Activated naive CD4-positive, alpha-beta T cell treated with Interleukin-2 at 50 U/mL for 16 hours (primary cell): ENCODE measurements around the gene TNFAIP3.

Source experiments
- DNase-seq: peaks from one replicate; pipeline ENCODE4 v3.0.0-alpha.2; 2020

The TNFAIP3 gene

GRCh38 chr6:137866200-137866913 lies 702 bp upstream of the TNFAIP3 start:
- DNase-seq, result no peak

DNA sequence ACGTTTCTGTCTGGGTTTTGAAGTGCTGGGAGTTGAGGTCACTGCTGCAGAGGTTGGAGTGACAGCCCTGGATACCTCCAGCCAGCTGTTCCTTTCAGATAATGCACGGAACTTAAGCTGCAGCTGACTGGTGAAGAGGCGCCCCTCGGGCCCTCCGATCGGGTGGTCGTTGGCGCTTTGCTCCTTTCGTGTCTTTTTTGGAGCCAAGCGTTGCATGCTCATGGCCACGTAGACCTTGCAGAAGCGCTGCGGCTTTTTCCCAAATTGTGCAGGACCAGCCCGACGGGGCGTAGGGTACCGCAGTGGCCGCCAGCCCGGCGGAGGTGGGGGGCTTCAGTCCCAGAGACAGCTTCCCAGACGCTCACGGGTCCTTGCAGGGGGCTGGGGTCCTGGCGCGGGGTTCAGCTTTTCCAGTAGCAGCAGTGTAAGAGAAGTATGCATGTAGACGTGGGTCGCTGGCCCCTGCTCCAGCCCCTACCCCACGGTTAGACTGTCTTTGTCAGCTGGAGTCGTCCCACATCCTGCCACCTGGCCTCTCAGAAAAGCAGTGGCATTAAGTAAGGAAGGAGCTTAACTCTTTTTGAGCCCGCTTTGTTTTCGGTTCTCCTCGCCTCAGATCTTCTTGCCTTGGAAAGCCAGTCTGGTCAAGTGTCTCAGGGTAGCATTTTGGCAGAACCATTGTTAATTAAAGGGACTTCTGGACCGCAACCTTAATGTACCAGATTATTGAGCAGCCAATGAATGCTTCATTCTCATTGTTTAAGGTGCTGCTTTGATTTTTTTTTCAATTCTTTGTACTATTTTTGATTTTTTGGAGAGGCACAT lies 838 bp downstream of the TNFAIP3 start:
- peak; percentile 44 for DNase-seq

GRCh38 chr6:137868721-137869548 lies 1.9 kb downstream of the TNFAIP3 start:
- no peak for DNase-seq

GRCh38 chr6:137869549-137870307 lies 2.7 kb downstream of the TNFAIP3 start:
- no peak for DNase-seq

GRCh38 chr6:137870308-137870644 lies 3.2 kb downstream of the TNFAIP3 start:
- DNase-seq, result no peak

DNA sequence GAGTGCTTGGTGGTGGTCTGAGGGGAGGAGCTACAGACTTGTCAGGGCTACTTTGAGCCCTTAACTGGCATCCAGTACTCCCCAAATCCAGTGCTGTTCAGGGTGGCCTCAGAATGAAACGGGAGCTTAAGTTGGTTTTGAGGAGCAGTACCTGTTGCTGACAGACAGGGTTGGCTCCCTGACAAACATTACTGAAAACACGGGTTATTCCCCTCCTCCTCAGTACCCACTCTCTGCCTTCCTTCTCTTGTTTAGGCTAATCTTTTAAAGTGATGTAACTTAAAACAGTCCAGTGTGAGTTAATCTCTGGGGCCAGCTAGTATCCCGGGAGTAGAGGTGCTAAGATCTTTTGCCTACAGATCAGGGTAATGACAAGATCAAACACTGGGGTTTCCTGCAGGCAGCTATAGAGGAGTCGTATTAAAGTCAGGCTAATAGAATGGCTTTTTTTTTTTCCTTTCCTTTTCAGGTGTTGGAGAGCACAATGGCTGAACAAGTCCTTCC lies 3.7 kb downstream of the TNFAIP3 start:
- peak; percentile 62 for DNase-seq

DNA sequence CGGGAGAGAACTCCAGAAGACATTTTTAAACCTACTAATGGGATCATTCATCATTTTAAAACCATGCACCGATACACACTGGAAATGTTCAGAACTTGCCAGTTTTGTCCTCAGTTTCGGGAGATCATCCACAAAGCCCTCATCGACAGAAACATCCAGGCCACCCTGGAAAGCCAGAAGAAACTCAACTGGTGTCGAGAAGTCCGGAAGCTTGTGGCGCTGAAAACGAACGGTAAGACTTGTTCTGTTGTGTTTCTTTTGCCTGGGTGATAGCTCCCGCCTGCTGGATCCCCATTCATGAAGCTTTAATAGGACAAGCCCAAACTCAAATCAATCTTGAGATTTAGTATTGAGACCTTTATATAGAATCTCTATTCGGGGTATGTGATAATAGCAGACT lies 4.2 kb downstream of the TNFAIP3 start:
- DNase-seq, result no peak

GRCh38 chr6:137871831-137872454 lies 4.9 kb downstream of the TNFAIP3 start:
- DNase-seq, result no peak

DNA sequence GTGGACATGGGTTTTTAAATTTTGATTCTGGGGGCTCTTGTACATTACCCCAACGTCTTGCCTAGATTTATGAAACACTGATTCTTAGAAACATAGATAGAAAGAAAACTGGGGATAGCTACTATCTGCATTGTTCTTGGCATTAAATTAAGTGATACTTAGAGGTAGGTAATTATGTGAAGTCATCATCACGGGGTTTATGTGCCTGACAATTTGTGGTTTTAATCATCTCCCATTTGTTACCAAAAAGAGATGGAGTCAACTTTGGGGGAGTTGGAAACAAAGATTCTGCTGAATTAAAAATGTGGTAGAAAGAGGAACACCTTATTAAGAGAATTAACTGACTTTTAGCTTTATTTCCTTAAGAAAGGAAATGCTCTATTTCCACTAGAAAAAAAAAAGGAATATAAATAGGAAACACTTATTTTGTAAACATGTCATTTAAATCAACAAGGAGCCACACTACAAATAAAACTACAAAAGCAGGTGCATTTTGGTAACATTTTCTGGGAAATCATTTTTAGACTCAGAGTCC lies 5.6 kb downstream of the TNFAIP3 start:
- no peak for DNase-seq

DNA sequence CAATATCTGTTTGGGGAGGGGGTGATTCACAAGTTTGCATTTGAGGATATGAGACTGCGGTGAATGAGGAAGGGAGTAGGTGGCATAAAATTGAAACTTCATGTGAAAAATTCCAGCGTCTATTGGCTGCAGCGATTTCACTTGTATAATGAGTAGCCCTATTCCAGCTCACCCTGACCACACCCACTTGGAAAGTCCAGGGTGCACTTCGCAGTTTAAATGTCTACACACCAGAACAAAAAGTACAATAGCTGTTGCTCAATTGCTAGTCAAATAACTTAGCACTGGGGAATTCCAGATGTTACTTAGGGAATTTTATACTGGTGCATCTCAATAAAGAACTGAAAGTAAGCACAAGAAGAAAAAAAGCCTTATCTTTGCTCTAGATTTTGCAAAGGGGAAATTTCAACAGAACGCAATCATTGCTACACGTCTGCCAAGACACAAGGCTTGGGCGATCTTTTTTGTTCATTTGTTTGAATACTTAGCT lies 6.3 kb downstream of the TNFAIP3 start:
- DNase-seq, result peak; percentile 88

DNA sequence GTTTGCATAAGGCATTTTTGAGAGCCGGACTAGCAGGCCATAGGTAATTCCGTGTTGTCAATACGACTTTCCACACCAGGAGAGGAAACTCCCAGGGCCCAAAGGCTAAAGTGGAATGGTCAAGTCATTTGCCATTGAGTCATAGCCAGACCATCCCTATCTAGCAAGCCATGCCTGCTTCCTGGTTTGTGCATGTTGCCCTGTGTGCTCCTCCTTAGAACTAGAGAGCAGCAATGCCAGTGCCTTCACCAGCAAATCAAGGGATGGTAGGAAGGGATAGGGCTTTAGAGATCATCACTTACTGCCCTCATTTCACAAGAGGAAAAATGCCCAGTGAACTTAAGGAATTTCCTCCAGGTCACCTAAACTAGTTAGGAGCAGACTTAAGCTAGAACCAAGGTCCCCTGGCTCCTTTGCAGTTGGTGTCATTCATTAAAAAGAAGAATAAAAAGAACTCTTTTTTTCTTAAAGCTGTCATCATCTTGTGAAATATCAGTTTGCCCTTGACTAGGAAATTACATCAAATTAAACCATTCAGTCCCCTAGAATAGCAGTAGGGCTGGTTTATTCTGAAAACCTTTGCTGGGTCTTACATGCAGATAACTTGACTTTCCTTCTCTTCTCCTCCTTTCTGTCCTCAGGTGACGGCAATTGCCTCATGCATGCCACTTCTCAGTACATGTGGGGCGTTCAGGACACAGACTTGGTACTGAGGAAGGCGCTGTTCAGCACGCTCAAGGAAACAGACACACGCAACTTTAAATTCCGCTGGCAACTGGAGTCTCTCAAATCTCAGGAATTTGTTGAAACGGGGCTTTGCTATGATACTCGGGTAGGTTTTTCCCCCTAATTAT lies 7.4 kb downstream of the TNFAIP3 start:
- DNase-seq, result no peak

DNA sequence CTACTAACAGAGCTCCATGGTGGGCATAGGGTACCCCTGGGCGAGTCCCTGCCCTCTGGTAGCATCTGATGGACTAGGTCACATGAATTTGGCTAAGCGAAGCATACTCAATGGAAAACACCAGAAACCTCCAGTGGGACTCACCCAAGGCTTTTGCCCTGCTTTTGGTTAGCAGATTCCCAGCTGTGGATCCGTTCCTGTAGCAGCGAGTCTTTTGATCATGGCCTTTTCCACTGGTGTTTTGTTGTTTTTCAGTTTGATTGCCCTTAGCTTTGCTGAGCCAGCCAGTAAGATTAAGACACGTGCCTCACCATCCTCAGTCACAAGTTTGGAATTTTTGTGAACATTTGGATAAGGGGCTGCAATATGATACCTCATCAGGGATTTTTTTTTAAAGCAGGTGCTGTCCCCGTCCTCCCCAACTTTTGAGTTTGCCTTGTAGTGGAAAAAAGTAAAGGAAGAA lies 8.0 kb downstream of the TNFAIP3 start:
- no peak for DNase-seq

DNA sequence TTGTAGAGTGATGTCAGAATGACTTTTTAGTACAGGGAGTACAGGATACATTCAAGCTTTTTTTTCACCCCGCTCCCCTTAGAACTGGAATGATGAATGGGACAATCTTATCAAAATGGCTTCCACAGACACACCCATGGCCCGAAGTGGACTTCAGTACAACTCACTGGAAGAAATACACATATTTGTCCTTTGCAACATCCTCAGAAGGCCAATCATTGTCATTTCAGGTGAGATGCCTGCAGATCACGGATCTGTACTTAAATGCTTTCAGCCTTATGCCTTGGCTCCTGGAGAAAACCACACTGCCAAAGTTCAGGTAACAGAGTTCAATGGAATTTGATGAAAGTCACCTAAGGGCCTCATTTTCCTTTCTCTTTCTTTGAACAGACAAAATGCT lies 8.5 kb downstream of the TNFAIP3 start:
- no peak for DNase-seq

DNA sequence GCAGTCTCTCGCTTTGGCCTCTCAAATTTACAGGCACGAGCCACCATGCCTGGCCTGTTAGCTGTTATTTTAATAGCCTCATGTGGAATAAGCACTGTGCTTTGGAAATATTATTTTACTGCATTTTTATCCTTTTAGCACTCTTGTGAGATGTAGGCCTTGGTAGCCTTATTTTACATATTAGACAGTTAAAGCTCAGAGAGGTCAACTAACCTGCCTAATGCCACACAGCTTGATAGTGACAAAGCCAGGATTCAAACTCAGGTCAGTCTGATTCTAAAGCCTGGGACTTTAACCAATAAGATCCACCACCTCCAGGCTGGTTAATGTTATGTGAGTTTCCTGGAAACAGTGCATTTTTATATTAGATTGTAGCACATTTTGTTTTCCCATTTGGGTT lies 9.5 kb downstream of the TNFAIP3 start:
- DNase-seq, result no peak

DNA sequence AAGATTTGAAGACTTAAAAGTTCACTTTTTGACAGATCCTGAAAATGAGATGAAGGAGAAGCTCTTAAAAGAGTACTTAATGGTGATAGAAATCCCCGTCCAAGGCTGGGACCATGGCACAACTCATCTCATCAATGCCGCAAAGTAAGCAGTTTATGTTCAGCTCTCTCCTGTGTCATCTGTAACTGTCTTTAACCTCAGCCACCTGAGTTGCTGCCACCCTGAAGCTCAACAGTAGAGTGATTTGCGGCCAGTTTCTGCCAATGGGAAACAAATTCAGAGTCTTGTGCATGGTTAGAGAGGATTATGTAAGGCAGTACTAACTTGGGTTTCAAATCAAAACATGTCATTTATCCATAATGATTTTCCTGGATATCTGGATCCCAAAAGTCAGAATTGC lies 10.1 kb downstream of the TNFAIP3 start:
- DNase-seq, result no peak

- DNase-seq, result no peak
Measured at GRCh38 chr6:137877606-137878005, 10.5 kb downstream of the TNFAIP3 start.

GRCh38 chr6:137878029-137878428 lies 11.0 kb downstream of the TNFAIP3 start:
- DNase-seq, result no peak

DNA sequence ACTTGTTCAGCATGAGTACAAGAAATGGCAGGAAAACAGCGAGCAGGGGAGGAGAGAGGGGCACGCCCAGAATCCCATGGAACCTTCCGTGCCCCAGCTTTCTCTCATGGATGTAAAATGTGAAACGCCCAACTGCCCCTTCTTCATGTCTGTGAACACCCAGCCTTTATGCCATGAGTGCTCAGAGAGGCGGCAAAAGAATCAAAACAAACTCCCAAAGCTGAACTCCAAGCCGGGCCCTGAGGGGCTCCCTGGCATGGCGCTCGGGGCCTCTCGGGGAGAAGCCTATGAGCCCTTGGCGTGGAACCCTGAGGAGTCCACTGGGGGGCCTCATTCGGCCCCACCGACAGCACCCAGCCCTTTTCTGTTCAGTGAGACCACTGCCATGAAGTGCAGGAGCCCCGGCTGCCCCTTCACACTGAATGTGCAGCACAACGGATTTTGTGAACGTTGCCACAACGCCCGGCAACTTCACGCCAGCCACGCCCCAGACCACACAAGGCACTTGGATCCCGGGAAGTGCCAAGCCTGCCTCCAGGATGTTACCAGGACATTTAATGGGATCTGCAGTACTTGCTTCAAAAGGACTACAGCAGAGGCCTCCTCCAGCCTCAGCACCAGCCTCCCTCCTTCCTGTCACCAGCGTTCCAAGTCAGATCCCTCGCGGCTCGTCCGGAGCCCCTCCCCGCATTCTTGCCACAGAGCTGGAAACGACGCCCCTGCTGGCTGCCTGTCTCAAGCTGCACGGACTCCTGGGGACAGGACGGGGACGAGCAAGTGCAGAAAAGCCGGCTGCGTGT lies 11.6 kb downstream of the TNFAIP3 start:
- DNase-seq, result no peak

DNA sequence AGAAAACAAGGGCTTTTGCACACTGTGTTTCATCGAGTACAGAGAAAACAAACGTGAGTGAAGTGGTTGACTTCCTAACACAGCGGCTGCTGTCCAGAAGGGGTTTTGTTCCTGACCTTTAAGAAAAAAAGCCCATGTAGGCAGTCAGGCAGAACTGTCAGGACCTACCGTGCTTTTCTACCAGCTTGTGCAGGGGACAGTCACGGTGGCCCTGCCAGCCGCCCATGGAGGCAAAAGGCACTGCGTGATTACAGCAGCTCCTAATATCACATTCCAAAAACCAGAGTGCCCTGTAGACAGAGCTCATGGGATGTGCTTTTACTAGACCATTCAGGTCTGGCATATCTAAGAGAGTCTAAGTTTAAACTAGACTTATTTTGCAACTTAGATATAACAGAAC lies 12.2 kb downstream of the TNFAIP3 start:
- no peak for DNase-seq
